ENCODE data around the gene MINDY2. TPM values are rescaled to one million over a fixed set of nuclear protein-coding genes. Genes with fewer than 3 reads are reported as not detected.
"Not testable (repeated sequence)": the region's sequence is repeated elsewhere in the genome, so short reads cannot be mapped to it uniquely, and the experiment has no call there.

The MINDY2 gene
- total and polyA plus RNA-seq, 12 donors, result 3.8 to 37.4 (median 31.8) TPM

DNA sequence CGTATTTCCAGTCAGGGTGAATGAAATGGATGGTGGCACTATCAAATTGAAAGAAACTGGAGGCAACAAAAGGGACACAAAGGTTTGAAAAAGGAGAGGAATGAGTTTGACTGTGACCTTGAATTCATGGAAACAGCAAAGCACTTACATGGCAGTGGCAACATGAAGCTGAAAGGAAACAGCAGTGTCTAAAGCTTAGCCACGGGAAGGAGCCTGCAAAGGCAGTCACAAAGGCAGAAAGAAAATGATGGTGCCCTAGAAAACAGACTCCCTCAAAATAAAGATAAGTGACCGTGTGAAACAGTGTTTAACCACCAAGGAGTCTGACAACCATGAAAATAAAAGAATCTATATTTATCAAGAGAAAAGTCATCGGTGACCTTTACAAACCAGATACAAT, 111.1 kb downstream of the MINDY2 start:
- TF ChIP-seq, protein P1, sequence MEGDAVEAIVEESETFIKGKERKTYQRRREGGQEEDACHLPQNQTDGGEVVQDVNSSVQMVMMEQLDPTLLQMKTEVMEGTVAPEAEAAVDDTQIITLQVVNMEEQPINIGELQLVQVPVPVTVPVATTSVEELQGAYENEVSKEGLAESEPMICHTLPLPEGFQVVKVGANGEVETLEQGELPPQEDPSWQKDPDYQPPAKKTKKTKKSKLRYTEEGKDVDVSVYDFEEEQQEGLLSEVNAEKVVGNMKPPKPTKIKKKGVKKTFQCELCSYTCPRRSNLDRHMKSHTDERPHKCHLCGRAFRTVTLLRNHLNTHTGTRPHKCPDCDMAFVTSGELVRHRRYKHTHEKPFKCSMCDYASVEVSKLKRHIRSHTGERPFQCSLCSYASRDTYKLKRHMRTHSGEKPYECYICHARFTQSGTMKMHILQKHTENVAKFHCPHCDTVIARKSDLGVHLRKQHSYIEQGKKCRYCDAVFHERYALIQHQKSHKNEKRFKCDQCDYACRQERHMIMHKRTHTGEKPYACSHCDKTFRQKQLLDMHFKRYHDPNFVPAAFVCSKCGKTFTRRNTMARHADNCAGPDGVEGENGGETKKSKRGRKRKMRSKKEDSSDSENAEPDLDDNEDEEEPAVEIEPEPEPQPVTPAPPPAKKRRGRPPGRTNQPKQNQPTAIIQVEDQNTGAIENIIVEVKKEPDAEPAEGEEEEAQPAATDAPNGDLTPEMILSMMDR (IDR thresholded peaks at IDR 0.05), result no peak
- Histone ChIP-seq H3K27ac (no peak overlapping the region), H3K9me3 (no peaks in the 10 kb centered on the region), H3K27me3 (no peaks in the 10 kb centered on the region), H3K4me3 (no peak overlapping the region), H3K4me1 (no peaks in the 10 kb centered on the region), H3K36me3 (peaks cover 4 to 100% (median 91%) of the 10 kb centered on the region in 9 donors)
- WGBS, 2 donors, result 71 to 80% methylated on average over 4 of the region's 4 CpGs
- DNase-seq (no peak), ATAC-seq (no peak)
- intact Hi-C loops (cut with DNase I), result no loop called here

DNA sequence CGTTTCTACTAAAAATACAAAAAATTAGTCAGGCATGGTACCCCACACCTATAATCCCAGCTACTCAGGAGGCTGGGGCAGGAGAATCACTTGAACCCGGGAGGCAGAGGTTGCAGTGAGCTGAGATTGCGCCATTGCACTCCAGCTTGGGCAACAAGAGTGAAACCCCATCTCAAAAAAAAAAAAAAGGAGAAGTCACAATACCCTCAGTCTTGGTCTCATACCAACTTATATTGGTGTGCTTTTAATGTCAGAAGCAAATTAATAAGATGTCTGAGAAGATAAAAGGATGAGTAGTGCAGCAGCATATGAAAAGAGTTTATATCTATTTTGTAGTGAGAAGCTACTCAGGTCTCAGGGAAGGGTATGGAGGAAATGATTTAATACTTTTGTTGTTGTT, 112.8 kb downstream of the MINDY2 start:
- H3K4me3 ChIP-seq; H3K27ac ChIP-seq; DNase-seq; H3K27me3 ChIP-seq; H3K4me1 ChIP-seq; H3K9me3 ChIP-seq; intact Hi-C loops (cut with DNase I); ATAC-seq: not testable (repeated sequence)
- peaks cover 4 to 100% (median 91%) of the 10 kb centered on the region in 9 donors for H3K36me3 ChIP-seq
- 95 to 98% methylated on average over 3 of the region's 3 CpGs for WGBS, 2 donors

GRCh38 chr15:58886921-58887320, 115.8 kb downstream of the MINDY2 start:
- TF ChIP-seq, protein P1 (IDR thresholded peaks at IDR 0.05), result no peak
- Histone ChIP-seq H3K4me1 (no peaks in the 10 kb centered on the region), H3K4me3 (no peak overlapping the region), H3K36me3 (peaks cover 4 to 100% (median 92%) of the 10 kb centered on the region in 9 donors), H3K27ac (no peak overlapping the region), H3K27me3 (no peaks in the 10 kb centered on the region), H3K9me3 (no peaks in the 10 kb centered on the region)
- WGBS, 2 donors, result 93 to 95% methylated on average over 12 of the region's 12 CpGs
- DNase-seq, result no peak
- no peak for ATAC-seq
- intact Hi-C loops (cut with DNase I), result no loop called here

DNA sequence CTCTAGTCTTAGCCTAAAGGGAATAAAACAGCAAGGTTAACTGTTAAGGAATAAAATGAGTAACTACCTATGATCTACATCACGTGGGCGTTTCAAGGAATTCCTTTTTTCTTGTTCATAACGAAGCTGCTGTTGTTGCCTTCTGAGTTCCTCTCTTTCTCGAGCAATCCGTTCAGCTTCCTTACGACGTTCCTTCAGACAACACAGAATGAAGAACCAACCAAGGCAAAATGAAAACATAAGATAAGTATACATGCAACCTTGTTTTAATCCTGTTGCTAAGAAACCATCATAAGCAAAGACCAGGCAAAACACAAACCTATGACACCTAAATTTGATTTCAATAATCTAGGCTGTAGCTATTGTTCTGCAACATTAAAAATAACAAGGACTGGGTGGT, 118.3 kb downstream of the MINDY2 start:
- DNase-seq (no peak), ATAC-seq (no peak)
- Histone ChIP-seq H3K27me3 (no peaks in the 10 kb centered on the region), H3K27ac (no peak overlapping the region), H3K9me3 (no peaks in the 10 kb centered on the region), H3K4me1 (no peaks in the 10 kb centered on the region), H3K36me3 (peaks cover 0 to 100% (median 93%) of the 10 kb centered on the region in 9 donors), H3K4me3 (no peak overlapping the region)
- intact Hi-C loops (cut with DNase I), result no loop called here
- TF ChIP-seq, protein P1 (IDR thresholded peaks at IDR 0.05), result no peak
- WGBS, 2 donors, result 89 to 90% methylated on average over 7 of the region's 7 CpGs

DNA sequence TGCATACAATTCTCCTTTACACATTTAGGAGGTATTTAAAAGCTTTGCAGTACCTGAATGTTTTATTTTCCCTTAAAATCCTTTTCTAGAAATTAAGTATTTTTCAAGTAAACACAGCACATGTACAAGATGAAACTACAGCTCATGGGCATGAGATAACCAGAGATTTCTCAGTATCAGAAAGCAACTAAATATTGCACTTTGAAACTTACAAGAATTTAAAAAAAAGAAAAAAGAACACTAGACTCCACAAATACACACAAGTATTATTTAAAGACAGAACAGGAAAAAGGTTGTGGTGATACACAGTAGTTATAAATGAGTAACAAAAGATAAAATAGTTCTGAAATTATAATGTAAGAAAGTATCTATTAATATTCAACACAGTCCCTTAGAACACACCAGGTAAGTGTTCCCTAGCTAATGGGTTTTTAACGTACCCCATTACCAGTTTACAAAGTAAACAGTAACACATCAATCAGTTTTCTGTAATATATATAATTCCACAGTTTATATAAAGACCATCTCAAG, 127.1 kb downstream of the MINDY2 start:
- ATAC-seq, result no peak
- no peaks in the 10 kb centered on the region for H3K27me3 ChIP-seq
- TF ChIP-seq, protein P1 (IDR thresholded peaks at IDR 0.05), result no peak
- no peak overlapping the region for H3K4me3 ChIP-seq
- no peaks in the 10 kb centered on the region for H3K9me3 ChIP-seq
- DNase-seq, result no peak
- H3K4me1 ChIP-seq, result peaks cover 0 to 9% (median 3%) of the 10 kb centered on the region in 9 donors
- intact Hi-C loops (cut with DNase I), result no loop called here
- peaks cover 0 to 98% (median 42%) of the 10 kb centered on the region in 9 donors for H3K36me3 ChIP-seq
- H3K27ac ChIP-seq, result no peak overlapping the region
- WGBS, 2 donors, result 97 to 98% methylated on average over 1 of the region's 1 CpG
